Stimulated activated naive CD8-positive, alpha-beta T cell treated with anti-CD3 and anti-CD28 coated beads, Interleukin-15, amount 100 ng/mL, for 72 hours (primary cell): ENCODE results near the gene SIX3.

Experiments used
- ATAC-seq: fragments of 150-1000 bp; cut with Tn5 transposase; 2 replicates; pipeline ENCODE4 v1.10.0; 2021; ENCODE audit warnings: mild to moderate bottlenecking, moderate library complexity
- DNase-seq, 2 donors: peaks; one replicate each; pipeline ENCODE4 v3.0.0; 2021 to 2022
- H3K27ac Mint-ChIP-seq, 2 donors: one replicate each; pipeline ENCODE4 v1.8.0; 2022; ENCODE audit warnings: mild to moderate bottlenecking in 2 of 2, mixed read lengths in 2 of 2, moderate library complexity in 2 of 2
- H3K27me3 Mint-ChIP-seq: one replicate; pipeline ENCODE4 v1.8.0; 2022; ENCODE audit warnings: mixed read lengths
- H3K4me1 Mint-ChIP-seq: one replicate; pipeline ENCODE4 v1.8.0; 2022; ENCODE audit warnings: mild to moderate bottlenecking, mixed read lengths
- H3K4me3 Mint-ChIP-seq, 2 donors: one replicate each; pipeline ENCODE4 v1.8.0; 2022; ENCODE audit warnings: mild to moderate bottlenecking in 2 of 2, mixed read lengths in 2 of 2, moderate library complexity in 1 of 2
- H3K9me3 Mint-ChIP-seq, 2 donors: one replicate each; pipeline ENCODE4 v1.8.0; 2022; ENCODE audit warnings: mixed read lengths in 2 of 2

Gene SIX3

GRCh38 chr2:44941551-44942234 lies at the start of gene SIX3:
Gene SIX3 (plus strand): TSS chr2:44941702. CDS start chr2:44942105, 403 bp downstream.
- H3K4me3 Mint-ChIP-seq = peak within 1 kb of the TSS; percentile 80 to 81
- peaks cover 77% of the 10 kb centered on the region for H3K4me1 Mint-ChIP-seq
- no peaks in the 10 kb centered on the region for H3K9me3 Mint-ChIP-seq
- DNase-seq (peak; percentile 64 to 78), ATAC-seq (peak; percentile 79)
- H3K27me3 Mint-ChIP-seq = peaks cover 99% of the 10 kb centered on the region
- H3K27ac Mint-ChIP-seq = peak within 1 kb of the TSS in 1 of 2 donors; percentile 13

- Mint-ChIP-seq H3K9me3 (peaks cover 15 to 32% of the 10 kb centered on the region in 2 donors), H3K4me1 (no peaks in the 10 kb centered on the region), H3K27ac (no peak overlapping the region), H3K4me3 (no peak overlapping the region), H3K27me3 (peaks cover 29% of the 10 kb centered on the region)
- DNase-seq (no peak), ATAC-seq (no peak)
Measured at GRCh38 chr2:44894058-44894457, 47.4 kb upstream of the SIX3 start.

- H3K9me3 Mint-ChIP-seq = peaks cover 15 to 32% of the 10 kb centered on the region in 2 donors
- ATAC-seq (no peak), DNase-seq (no peak)
- H3K4me1 Mint-ChIP-seq = no peaks in the 10 kb centered on the region
- H3K4me3 Mint-ChIP-seq = no peak overlapping the region
- H3K27me3 Mint-ChIP-seq = peaks cover 37% of the 10 kb centered on the region
- H3K27ac Mint-ChIP-seq = no peak overlapping the region
Measured at GRCh38 chr2:44895061-44895460, 46.4 kb upstream of the SIX3 start.

DNA sequence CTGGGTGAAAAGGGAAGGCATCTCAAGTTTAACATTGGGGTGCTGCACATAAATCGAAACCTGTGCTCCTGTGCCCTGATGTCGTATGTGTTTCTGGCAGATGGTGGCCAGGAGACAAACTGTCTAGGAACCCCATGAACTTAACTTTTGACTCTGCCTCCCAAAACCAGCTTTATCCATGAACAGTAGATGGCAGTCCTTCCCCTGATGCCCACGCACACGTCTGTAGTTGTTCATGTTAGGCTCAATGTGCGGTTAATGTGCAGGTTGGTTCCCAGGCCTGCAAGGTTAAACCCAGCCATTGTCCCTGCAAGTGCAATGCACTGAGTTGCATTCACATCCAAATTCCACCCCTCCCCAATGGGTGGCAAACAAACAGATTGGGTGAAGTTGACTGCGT lies 44.1 kb upstream of the SIX3 start:
- Mint-ChIP-seq H3K27ac (no peak overlapping the region), H3K4me3 (no peak overlapping the region), H3K9me3 (peaks cover 6 to 16% of the 10 kb centered on the region in 2 donors), H3K27me3 (peaks cover 52% of the 10 kb centered on the region), H3K4me1 (no peaks in the 10 kb centered on the region)
- DNase-seq (no peak), ATAC-seq (no peak)

DNA sequence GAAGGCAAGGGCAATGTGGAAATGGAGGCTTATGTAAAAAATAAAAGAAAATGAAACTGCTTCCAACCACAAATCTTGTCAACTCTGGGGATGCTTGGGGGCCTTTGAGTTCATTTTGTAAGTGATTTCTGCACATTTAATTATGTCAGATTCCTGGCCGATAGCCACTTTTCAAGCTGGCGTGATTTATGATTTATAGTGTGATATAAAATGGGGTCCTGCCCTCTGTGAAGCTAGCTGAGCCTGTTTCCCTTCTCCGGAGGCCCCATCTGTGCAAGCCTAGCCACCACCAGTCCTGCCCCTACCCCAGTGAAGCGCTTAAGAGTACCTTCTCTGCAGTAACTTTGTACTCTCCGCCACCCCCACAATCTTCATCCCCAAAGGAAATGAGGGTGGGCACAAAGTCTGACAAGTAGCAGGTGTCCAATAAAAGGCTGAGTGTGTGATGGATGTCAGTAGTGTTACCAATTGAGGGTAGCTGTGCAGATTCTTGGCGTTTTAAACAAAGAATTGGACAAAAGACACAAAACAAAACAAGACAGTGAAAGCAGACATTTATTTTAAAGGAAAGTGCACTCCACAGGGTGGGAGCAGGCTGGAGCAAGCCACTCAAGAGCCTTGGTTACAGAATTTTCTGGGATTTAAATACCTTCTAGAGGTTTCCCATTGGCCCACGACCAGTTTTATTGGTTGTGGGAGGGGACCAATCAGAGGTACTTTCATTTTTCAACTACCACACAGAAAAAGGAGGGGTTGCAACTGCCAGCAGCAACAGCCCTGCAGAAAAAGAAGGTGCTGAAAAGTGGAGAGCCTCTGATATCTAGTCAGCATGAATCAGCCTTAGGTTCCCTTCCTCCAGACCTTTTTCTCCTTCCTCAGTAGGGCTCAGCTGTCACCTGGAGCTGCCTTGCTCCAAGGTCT lies 39.0 kb upstream of the SIX3 start:
- Mint-ChIP-seq H3K27me3 (peaks cover 74% of the 10 kb centered on the region), H3K4me3 (no peak overlapping the region), H3K9me3 (no peaks in the 10 kb centered on the region), H3K4me1 (no peaks in the 10 kb centered on the region), H3K27ac (no peak overlapping the region)
- ATAC-seq (no peak), DNase-seq (no peak)

DNA sequence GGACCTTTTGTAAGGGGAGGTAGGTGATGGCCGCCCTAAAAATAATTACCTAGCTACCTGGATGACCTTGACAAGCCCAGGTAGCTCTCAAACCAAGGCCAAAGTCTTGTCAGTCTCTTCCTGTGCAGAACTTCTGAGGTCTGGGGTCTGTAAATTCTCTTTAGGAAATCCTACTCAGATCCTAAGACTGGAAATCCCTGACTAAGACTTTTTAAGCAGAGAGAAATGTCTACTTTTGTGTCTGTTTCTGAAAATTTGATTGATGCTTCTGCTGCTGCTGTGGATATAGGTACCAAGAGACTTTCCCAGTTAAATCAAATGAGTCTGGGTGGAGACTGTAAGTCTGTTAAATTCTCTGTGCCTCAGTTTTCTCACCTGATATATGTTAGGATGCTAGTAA lies 36.9 kb upstream of the SIX3 start:
- Mint-ChIP-seq H3K27me3 (peaks cover 54% of the 10 kb centered on the region), H3K27ac (no peak overlapping the region), H3K9me3 (no peaks in the 10 kb centered on the region), H3K4me3 (no peak overlapping the region), H3K4me1 (no peaks in the 10 kb centered on the region)
- DNase-seq = no peak
- no peak for ATAC-seq

DNA sequence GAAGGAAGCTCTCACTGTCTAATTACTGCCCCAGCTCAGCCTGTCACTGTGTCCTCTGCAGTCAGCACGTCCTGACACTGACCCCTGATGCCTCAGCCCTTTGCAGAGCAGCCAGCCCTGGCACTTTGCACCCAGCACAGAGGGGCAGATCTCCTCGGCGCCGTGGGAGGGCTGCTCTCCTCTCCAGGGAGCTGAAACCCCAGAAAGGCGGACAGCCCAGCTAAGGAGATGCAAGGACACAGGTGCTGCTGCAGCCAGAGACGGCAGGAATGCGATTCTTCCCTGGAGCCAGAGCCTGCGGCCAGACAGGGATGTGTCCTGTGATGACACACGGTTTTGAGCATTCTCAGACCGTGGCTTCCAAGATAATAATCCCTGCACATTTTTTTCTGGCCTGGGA lies 34.5 kb upstream of the SIX3 start:
- peaks cover 47% of the 10 kb centered on the region for H3K27me3 Mint-ChIP-seq
- no peak for DNase-seq
- no peak overlapping the region for H3K4me3 Mint-ChIP-seq
- no peak overlapping the region for H3K27ac Mint-ChIP-seq
- ATAC-seq = no peak
- H3K9me3 Mint-ChIP-seq = peaks cover 9 to 16% of the 10 kb centered on the region in 2 donors
- H3K4me1 Mint-ChIP-seq = no peaks in the 10 kb centered on the region

- peaks cover 40% of the 10 kb centered on the region for H3K27me3 Mint-ChIP-seq
- ATAC-seq (no peak), DNase-seq (no peak)
- no peak overlapping the region for H3K4me3 Mint-ChIP-seq
- H3K27ac Mint-ChIP-seq = no peak overlapping the region
- H3K4me1 Mint-ChIP-seq = no peaks in the 10 kb centered on the region
- peaks cover 9 to 16% of the 10 kb centered on the region in 2 donors for H3K9me3 Mint-ChIP-seq
Measured at GRCh38 chr2:44909831-44910230, 31.7 kb upstream of the SIX3 start.

GRCh38 chr2:44912660-44913059 lies 28.8 kb upstream of the SIX3 start:
- ATAC-seq = no peak
- Mint-ChIP-seq H3K27me3 (peaks cover 37% of the 10 kb centered on the region), H3K4me3 (no peak overlapping the region), H3K4me1 (no peaks in the 10 kb centered on the region), H3K9me3 (peaks cover 9 to 16% of the 10 kb centered on the region in 2 donors), H3K27ac (no peak overlapping the region)
- DNase-seq = no peak

GRCh38 chr2:44916291-44916690 lies 25.2 kb upstream of the SIX3 start:
- Mint-ChIP-seq H3K27ac (no peak overlapping the region), H3K27me3 (peaks cover 65% of the 10 kb centered on the region), H3K4me3 (no peak overlapping the region), H3K9me3 (peaks cover 0 to 2% of the 10 kb centered on the region in 2 donors), H3K4me1 (no peaks in the 10 kb centered on the region)
- no peak for DNase-seq
- ATAC-seq = no peak

DNA sequence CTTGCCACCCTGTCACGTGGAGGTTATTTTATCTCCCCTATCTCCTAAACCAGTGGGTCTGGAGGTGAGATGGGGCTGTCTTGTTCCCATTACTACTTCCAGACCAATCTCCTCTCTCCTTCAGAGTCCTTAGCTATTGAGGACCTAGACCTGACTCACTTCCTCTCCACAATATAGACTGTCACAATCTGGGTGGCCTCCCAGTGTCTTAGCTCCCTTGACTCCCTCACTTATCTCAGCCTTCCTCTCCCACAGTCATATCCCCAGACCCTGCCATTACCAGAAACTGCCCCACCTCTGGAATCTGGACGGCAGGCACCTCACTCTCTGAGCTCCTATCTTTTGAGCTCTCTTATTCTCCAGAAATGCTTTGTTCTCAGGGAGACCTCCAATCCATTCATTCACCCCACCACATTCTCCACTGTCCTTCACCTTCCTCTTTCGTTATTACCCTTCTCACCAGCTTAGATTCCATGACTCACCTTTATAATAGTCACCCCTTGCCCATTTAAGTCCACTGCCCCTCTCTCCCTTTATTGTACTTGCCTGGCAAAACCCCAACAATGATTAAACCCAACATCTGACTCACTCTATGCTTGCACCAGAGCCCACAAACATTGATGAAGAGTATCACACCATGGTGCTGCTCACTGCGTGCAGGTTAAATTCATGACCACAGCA lies 23.3 kb upstream of the SIX3 start:
- H3K9me3 Mint-ChIP-seq = no peaks in the 10 kb centered on the region
- ATAC-seq (peak; percentile 28), DNase-seq (no peak)
- peaks cover 67% of the 10 kb centered on the region for H3K27me3 Mint-ChIP-seq
- no peak overlapping the region for H3K4me3 Mint-ChIP-seq
- no peak overlapping the region for H3K27ac Mint-ChIP-seq
- no peaks in the 10 kb centered on the region for H3K4me1 Mint-ChIP-seq

DNA sequence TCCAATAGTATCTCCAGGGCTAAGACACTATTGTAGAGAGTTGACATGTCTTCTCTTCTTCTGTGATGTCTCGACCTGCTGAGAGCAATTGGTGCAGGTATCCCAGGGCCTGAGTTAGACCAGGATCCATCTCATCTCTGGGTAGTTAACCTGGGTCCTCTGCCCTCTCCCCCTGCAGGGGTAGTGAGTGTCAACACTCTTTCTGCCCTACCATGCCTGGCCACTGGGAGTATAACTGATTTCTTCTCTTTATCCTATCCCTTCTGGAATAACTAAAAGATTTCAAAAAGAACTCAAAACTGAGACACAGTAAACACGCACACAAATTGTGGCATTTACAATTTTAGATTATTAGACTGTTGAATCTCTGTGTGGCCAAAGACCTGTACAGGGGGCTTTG lies 20.8 kb upstream of the SIX3 start:
- DNase-seq (no peak), ATAC-seq (no peak)
- Mint-ChIP-seq H3K27me3 (peaks cover 89% of the 10 kb centered on the region), H3K4me1 (no peaks in the 10 kb centered on the region), H3K27ac (peak overlapping the region in 1 of 2 donors; percentile 43), H3K4me3 (no peak overlapping the region), H3K9me3 (no peaks in the 10 kb centered on the region)

- peaks cover 90% of the 10 kb centered on the region for H3K27me3 Mint-ChIP-seq
- H3K4me1 Mint-ChIP-seq = no peaks in the 10 kb centered on the region
- ATAC-seq (no peak), DNase-seq (no peak)
- no peak overlapping the region for H3K27ac Mint-ChIP-seq
- no peaks in the 10 kb centered on the region for H3K9me3 Mint-ChIP-seq
- H3K4me3 Mint-ChIP-seq = no peak overlapping the region
Measured at GRCh38 chr2:44922776-44923175, 18.7 kb upstream of the SIX3 start.

- no peak for DNase-seq
- peaks cover 17% of the 10 kb centered on the region for H3K4me1 Mint-ChIP-seq
- H3K27me3 Mint-ChIP-seq = peaks cover 82% of the 10 kb centered on the region
- no peak overlapping the region for H3K27ac Mint-ChIP-seq
- H3K4me3 Mint-ChIP-seq = no peak overlapping the region
- H3K9me3 Mint-ChIP-seq = no peaks in the 10 kb centered on the region
- ATAC-seq = no peak
Measured at GRCh38 chr2:44925561-44926136, 15.9 kb upstream of the SIX3 start.

DNA sequence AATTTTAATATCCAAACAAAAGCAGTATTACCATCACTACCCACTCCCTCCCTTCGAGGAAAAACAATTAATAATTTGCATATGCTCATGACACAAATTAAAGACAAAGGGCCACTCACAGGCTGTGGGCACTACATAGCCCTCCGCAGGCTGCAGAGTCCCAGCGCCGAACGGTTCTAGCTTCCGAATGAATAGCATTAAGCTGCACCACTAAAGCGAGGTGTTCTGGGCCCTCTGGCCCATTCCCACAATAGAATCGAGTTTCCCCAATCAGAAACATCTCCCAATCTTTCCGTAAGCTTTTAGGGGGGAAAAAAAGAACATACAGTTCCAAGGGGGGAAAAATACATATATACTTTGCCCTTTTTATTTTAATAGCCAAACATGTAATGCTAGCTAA lies 14.5 kb upstream of the SIX3 start:
- peaks cover 25% of the 10 kb centered on the region for H3K4me1 Mint-ChIP-seq
- H3K27me3 Mint-ChIP-seq = peaks cover 83% of the 10 kb centered on the region
- ATAC-seq (no peak), DNase-seq (no peak)
- H3K9me3 Mint-ChIP-seq = no peaks in the 10 kb centered on the region
- H3K4me3 Mint-ChIP-seq = no peak overlapping the region
- no peak overlapping the region for H3K27ac Mint-ChIP-seq
